PC-3 (cell line): ENCODE data around the gene WDR86.

ENCODE experiments used
- CTCF ChIP-seq: fragments of 300-600 bp; sonication (generic); conservative IDR thresholded peaks from 2 replicates; pipeline ENCODE4 v1.5.1; 2017; ENCODE audit warnings: antibody characterized with exemption, low read depth, mild to moderate bottlenecking, low read length
- EZH2 ChIP-seq: fragments of 300-600 bp; sonication (generic); IDR thresholded peaks from one replicate; pipeline ENCODE4 v1.6.1; 2017; ENCODE audit warnings: antibody characterized with exemption, mild to moderate bottlenecking, low read length; ENCODE audit not compliant: unreplicated experiment
- EZH2phosphoT487 ChIP-seq: fragments of 300-600 bp; sonication (generic); IDR thresholded peaks from 2 replicates; pipeline ENCODE4 v1.6.1; 2018; ENCODE audit warnings: mild to moderate bottlenecking, antibody characterized with exemption, low read length, borderline replicate concordance

- TF ChIP-seq CTCF (no peak), EZH2 (no peak), EZH2phosphoT487 (no peak)
These were observed 67.7 kb downstream of the WDR86 start for GRCh38 chr7:151342102-151342646.
